Osteocyte (in vitro differentiated cells): Measurements from ENCODE around the gene NRXN3. TPM values are rescaled to one million over a fixed set of nuclear protein-coding genes. Genes with fewer than 3 reads are reported as not detected.

Experiments used
- DNase-seq: peaks from one replicate; pipeline ENCODE4 v3.0.0; 2021; ENCODE audit warnings: mixed read lengths; ENCODE audit not compliant: unreplicated experiment; ENCODE audit errors: extremely low spot score
- H3K27ac Mint-ChIP-seq: one replicate; pipeline ENCODE4 v1.8.0; 2021; ENCODE audit warnings: mild to moderate bottlenecking, mixed read lengths; ENCODE audit not compliant: unreplicated experiment
- H3K27me3 Mint-ChIP-seq: one replicate; pipeline ENCODE4 v1.8.0; 2021; ENCODE audit warnings: mixed read lengths; ENCODE audit not compliant: unreplicated experiment
- H3K36me3 Mint-ChIP-seq: one replicate; pipeline ENCODE4 v1.8.0; 2021; ENCODE audit warnings: mixed read lengths; ENCODE audit not compliant: unreplicated experiment
- H3K4me1 Mint-ChIP-seq: one replicate; pipeline ENCODE4 v1.8.0; 2021; ENCODE audit warnings: mixed read lengths; ENCODE audit not compliant: unreplicated experiment
- H3K4me3 Mint-ChIP-seq: one replicate; pipeline ENCODE4 v1.8.0; 2021; ENCODE audit warnings: mild to moderate bottlenecking, moderate library complexity, mixed read lengths; ENCODE audit not compliant: unreplicated experiment
- H3K9me3 Mint-ChIP-seq: one replicate; pipeline ENCODE4 v1.8.0; 2021; ENCODE audit warnings: mixed read lengths; ENCODE audit not compliant: unreplicated experiment
- CTCF ChIP-seq: fragments of 200-600 bp; sonication (generic); IDR thresholded peaks from 2 replicates; pipeline ENCODE4 v1.5.0; 2021; ENCODE audit warnings: antibody characterized with exemption, mild to moderate bottlenecking, moderate library complexity
- total RNA-seq: library from RNA; stranded (reverse); gene quantifications from 2 replicates; pipeline ENCODE4 v1.2.1, GENCODE V29; 2021

The NRXN3 gene
- total RNA-seq, 1 donor from 2014 or later, result 26.5 TPM

GRCh38 chr14:78704965-78705364, 534.8 kb downstream of the NRXN3 start:
- no peaks in the 10 kb centered on the region for H3K27me3 Mint-ChIP-seq

GRCh38 chr14:78705989-78706388, 535.8 kb downstream of the NRXN3 start:
- DNase-seq, result no peak
- Mint-ChIP-seq H3K4me1 (no peaks in the 10 kb centered on the region), H3K4me3 (no peak overlapping the region), H3K36me3 (no peaks in the 10 kb centered on the region), H3K27me3 (no peaks in the 10 kb centered on the region), H3K9me3 (no peaks in the 10 kb centered on the region), H3K27ac (no peak overlapping the region)
- no peak for TF ChIP-seq CTCF

More at GRCh38 chr14:78704965-78705364, 534.8 kb downstream of the NRXN3 start:
- H3K4me3 Mint-ChIP-seq, result no peak overlapping the region
- DNase-seq, result no peak
- no peak for TF ChIP-seq CTCF
- no peaks in the 10 kb centered on the region for H3K9me3 Mint-ChIP-seq
- no peak overlapping the region for H3K27ac Mint-ChIP-seq
- H3K4me1 Mint-ChIP-seq, result no peaks in the 10 kb centered on the region
- no peaks in the 10 kb centered on the region for H3K36me3 Mint-ChIP-seq

GRCh38 chr14:78709795-78710557, 539.8 kb downstream of the NRXN3 start:
- Mint-ChIP-seq H3K36me3 (no peaks in the 10 kb centered on the region), H3K9me3 (no peaks in the 10 kb centered on the region), H3K4me3 (no peak overlapping the region), H3K4me1 (no peaks in the 10 kb centered on the region), H3K27me3 (no peaks in the 10 kb centered on the region), H3K27ac (no peak overlapping the region)
- no peak for DNase-seq
- TF ChIP-seq CTCF, result no peak

- H3K4me3 Mint-ChIP-seq, result no peak overlapping the region
- H3K27ac Mint-ChIP-seq, result no peak overlapping the region
- H3K36me3 Mint-ChIP-seq, result no peaks in the 10 kb centered on the region
- H3K9me3 Mint-ChIP-seq, result no peaks in the 10 kb centered on the region
- no peaks in the 10 kb centered on the region for H3K27me3 Mint-ChIP-seq
- no peak for DNase-seq
- no peak for TF ChIP-seq CTCF
- H3K4me1 Mint-ChIP-seq, result no peaks in the 10 kb centered on the region
Measured at GRCh38 chr14:78710963-78711362, 540.8 kb downstream of the NRXN3 start.

GRCh38 chr14:78713716-78714115, 543.5 kb downstream of the NRXN3 start:
- Mint-ChIP-seq H3K4me3 (no peak overlapping the region), H3K4me1 (no peaks in the 10 kb centered on the region), H3K27me3 (no peaks in the 10 kb centered on the region), H3K27ac (no peak overlapping the region), H3K9me3 (no peaks in the 10 kb centered on the region), H3K36me3 (no peaks in the 10 kb centered on the region)
- DNase-seq, result no peak
- no peak for TF ChIP-seq CTCF
